Skeletal muscle satellite cell (primary cell): ENCODE measurements around the gene MINDY1.
A peak's percentile ranks its signal among the peaks of the same experiment; 100 is the strongest.

Source experiments
- H3K27me3 ChIP-seq: 2 replicates; pipeline ENCODE4 v1.7.0; 2013; ENCODE audit warnings: low read length; ENCODE audit not compliant: control insufficient read depth, insufficient read depth
- H3K36me3 ChIP-seq: 2 replicates; pipeline ENCODE4 v1.7.0; 2013; ENCODE audit warnings: mild to moderate bottlenecking, control low read depth, low read length; ENCODE audit not compliant: insufficient read depth
- H3K4me1 ChIP-seq: 2 replicates; pipeline ENCODE4 v1.7.0; 2013; ENCODE audit warnings: low read length; ENCODE audit not compliant: control insufficient read depth, insufficient read depth
- H3K4me2 ChIP-seq: 2 replicates; pipeline ENCODE4 v1.7.0; 2013; ENCODE audit warnings: mild to moderate bottlenecking, low read length
- H3K4me3 ChIP-seq: 2 replicates; pipeline ENCODE4 v1.7.0; 2013; ENCODE audit warnings: low read length
- H3K9ac ChIP-seq: 2 replicates; pipeline ENCODE4 v1.7.0; 2013; ENCODE audit warnings: mild to moderate bottlenecking, low read depth, low read length, moderate library complexity
- H3K9me3 ChIP-seq: replicated peaks from 2 replicates; pipeline ENCODE4 v1.7.0; 2013; ENCODE audit warnings: mild to moderate bottlenecking, control low read depth, low read length

MINDY1 gene

DNA sequence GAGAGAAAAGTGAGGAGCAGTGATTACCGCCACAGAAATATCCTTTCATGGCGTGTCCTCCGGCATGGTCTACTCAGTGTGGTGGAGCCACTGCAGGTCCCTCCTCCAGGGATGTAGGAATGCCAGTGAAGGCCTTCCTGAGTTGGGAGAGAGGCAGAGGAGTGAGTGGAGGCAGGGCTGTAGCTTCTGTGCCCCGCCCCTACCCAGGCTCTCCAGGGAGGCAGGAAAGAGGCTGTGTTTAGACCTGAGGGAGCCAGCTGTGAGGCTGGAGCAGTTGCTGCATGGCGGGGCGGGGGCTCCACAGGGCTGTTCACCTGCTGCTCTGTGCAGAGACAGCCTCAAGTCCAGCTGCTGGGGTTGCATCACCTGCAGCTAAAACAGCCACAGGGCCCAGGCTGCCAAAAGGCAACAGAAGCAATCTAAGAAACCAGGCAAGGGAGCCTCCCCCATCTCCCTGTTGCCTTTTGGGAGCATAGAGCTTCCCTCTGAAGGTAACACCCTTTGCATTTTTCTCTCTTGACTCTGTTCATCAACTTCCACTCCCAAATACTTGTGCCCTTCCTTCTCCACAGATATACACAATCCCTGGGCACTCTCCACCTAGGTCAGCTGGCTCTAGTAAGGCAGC, 25.4 kb downstream of the MINDY1 start:
- Histone ChIP-seq H3K9me3 (no peaks in the 10 kb centered on the region), H3K4me1 (peaks cover 44% of the 10 kb centered on the region), H3K9ac (no peak overlapping the region), H3K27me3 (no peaks in the 10 kb centered on the region), H3K4me3 (no peak overlapping the region), H3K36me3 (no peaks in the 10 kb centered on the region), H3K4me2 (no peak overlapping the region)

DNA sequence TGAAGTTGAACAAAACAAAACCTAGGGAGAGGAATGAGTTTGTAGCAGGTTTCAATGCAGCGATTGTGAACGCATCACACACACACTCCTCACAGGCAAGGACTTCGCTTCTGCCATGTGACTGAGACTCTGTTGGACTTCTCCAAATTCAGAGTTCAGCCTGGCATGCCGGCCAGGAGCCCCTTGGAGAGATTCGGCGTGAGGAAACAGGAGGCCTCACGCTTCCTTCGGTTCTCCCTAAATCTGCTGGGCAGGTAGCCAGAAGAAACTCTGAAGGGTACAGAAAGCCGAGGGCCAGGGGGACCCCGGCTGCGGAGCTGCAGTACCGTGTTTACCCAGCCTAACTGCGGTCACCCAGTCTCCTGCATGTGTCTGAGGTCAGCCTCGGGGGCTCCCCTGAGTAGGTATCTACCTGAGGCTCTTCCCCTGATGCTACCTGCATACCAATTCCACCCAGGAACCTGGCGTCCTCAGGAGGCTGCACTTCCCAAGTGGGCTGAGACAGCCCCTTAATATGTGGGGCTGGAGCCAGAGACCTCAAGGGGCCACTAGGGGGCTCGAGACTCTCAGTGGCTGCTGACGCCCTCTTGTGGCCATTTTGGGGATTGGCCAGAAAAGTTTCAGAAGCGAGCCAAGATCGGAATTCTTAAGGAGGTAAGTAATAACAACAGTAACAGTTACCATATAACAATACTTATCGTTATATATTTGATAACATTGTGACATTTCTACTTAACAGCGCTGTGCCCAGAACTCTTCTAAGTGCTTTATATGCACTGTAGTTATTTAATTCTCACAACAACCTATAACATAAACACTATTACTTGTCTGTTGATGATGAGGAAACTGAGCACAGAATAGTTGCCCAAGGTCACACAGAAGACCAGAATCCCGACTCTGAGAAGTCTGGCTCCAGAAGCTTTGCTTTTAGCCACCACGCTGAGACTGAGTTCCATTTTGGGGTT, 27.3 kb downstream of the MINDY1 start:
- H3K36me3 ChIP-seq: no peaks in the 10 kb centered on the region
- H3K4me3 ChIP-seq: no peak overlapping the region
- peaks cover 49% of the 10 kb centered on the region for H3K4me1 ChIP-seq
- no peaks in the 10 kb centered on the region for H3K27me3 ChIP-seq
- H3K4me2 ChIP-seq: peak overlapping the region; percentile 26
- H3K9ac ChIP-seq: no peak overlapping the region
- H3K9me3 ChIP-seq: no peaks in the 10 kb centered on the region

DNA sequence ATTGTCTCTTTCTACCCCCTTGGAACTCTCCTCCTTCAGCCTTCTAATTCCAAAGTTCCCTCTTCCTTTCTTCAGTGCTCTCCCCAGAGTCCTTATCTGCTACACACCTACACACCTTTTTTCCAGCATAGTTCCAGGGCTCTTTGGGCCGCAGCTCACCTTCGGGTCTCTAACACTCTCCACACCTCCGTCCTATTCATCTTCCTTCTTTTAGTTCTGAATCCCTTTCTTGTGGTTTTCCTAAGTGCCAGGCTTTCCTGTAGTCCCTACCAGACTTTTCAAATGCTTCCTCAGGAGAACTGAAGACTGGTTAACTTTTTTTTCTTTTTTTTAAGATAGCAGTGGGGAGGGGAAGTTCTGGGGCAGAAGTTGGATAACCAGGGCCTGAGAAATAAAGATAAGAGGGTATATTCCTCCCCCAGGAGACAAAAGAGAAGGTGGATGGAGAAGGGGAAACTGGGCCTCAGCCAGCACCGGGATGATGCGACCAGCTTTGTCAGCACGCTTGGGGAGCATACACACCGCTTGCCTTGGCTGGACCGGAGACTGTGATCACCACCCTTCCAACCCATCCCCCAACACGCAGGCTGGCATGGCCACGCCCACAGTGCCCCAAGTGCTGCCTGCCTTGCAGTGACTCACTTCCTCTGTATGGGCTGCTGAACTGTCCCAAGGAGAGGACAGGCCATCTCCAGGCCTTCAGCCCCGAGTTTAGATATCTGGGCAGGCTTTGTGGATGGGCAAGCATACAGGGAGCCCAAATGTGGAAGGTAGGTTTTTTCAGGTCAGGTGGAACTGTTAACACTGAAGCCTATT, 29.6 kb downstream of the MINDY1 start:
- H3K9me3 ChIP-seq: no peaks in the 10 kb centered on the region
- peak overlapping the region; percentile 42 for H3K9ac ChIP-seq
- peak overlapping the region; percentile 71 for H3K4me2 ChIP-seq
- H3K4me1 ChIP-seq: peaks cover 61% of the 10 kb centered on the region
- H3K27me3 ChIP-seq: no peaks in the 10 kb centered on the region
- H3K36me3 ChIP-seq: no peaks in the 10 kb centered on the region
- peak overlapping the region; percentile 43 for H3K4me3 ChIP-seq

DNA sequence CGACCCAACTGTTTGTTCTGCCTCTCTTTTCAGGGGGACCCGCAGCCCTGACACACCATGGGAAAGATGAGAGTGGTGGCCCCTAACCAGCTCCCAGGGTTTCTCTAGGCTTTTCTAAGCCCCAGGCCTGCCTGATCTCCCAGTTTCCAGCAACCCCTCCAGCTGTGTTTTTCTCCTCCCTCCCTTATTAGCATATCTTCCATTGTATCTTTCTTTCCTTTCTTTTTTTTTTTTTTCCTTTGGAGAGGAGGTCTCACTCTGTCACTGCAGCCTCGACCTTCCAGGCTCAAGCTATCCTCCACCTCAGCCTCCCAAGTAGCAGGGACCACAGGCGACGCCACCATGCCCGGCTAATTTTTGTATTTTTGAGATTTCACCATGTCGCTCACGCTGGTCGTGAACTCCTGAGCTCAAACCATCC, 30.3 kb downstream of the MINDY1 start:
- Histone ChIP-seq H3K9me3 (no peaks in the 10 kb centered on the region), H3K36me3 (no peaks in the 10 kb centered on the region), H3K4me2 (peak overlapping the region; percentile 71), H3K27me3 (no peaks in the 10 kb centered on the region), H3K4me3 (no peak overlapping the region), H3K9ac (no peak overlapping the region), H3K4me1 (peaks cover 61% of the 10 kb centered on the region)

DNA sequence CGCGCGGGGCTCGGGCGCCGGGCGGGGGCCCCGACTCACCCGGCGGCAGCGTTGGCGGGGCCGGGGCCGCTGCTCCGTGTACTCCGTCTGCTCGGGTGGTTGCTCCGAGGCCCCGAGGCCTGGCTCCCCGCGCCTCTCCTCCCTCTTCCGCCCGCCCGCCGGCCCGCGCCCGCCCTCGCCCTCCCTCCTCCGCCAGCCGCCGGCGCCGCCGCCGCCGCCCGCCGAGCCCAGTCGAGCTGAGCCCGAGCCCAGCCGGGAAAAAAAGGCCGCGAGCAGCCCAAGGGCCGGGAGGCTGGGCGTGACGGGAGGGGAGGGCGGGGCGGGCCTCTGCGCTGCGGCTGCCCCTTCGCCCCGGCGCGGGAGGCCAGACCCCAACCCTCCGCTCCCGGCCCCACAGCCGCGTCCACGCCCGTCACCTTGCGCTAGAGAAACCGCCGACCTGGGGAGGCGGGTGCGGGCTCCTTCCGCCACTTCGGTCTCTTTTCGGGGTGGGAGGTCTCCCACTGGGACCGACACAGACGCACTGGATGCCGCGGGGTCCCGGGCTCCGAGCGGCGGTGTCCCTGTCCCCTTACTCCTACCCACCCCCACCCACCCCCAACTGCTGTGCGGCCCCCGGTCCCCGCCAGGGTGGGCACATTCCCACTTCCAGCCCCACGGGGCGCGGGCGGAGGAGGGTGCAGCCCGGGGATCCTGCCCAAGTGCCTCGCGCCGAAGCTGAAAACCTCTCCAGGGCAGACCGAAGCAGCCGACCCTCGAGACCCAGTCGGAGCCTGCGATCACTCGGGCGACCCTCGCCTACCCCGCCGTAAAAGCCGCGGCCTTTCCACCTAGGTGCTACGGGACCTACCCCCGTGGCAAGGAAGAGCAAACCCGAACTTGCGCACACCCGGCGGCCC, 31.9 kb downstream of the MINDY1 start, which contains the start of gene CERS2:
Gene CERS2 (minus strand): TSS at position 256 of the 899 bp plus-strand sequence. CDS start 5,745 bp downstream, outside the sequence.
- Histone ChIP-seq H3K4me2 (peak within 1 kb of the TSS; percentile 96), H3K4me1 (peaks cover 67% of the 10 kb centered on the region), H3K27me3 (no peaks in the 10 kb centered on the region), H3K9ac (peak within 1 kb of the TSS; percentile 96), H3K36me3 (no peaks in the 10 kb centered on the region), H3K9me3 (no peaks in the 10 kb centered on the region), H3K4me3 (peak within 1 kb of the TSS; percentile 86)

DNA sequence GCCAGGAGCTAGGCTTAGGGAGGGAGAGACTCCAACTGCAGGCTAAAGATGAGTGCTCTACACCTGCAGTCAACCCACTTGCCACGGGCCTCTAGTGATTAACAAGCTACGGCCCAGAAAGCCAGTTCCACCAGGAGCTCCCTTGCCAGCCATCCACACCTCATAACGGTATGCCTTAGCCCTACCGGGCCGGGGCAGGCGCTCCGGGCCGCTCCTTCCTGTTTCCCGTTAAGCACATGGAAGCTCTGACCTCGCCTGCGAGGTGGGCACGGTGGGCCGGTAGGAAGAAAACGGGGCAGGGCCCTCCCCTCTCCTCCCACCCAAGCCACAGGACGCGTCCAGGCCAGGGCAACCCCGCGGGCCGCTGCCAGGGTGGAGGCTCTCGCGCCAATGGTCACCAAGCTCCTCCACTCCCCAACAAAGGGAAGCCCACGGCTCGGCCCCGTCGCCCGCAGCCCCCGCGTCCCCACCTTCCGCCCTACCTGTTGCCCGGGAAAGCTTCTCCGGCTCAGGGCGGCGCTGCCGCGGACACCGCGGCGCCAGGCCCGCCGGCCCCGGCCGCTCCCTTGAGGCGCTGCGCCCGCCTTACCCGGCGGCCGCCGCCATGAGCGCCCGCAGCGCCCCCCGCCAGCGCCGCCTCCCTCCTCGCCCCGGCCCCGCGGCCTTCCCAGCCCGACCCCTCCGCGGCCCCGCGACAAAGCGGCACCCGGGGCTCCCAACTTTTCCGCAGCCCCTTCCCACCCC, 32.7 kb downstream of the MINDY1 start:
- Histone ChIP-seq H3K9ac (peak overlapping the region; percentile 96), H3K27me3 (no peaks in the 10 kb centered on the region), H3K4me1 (peaks cover 59% of the 10 kb centered on the region)

DNA sequence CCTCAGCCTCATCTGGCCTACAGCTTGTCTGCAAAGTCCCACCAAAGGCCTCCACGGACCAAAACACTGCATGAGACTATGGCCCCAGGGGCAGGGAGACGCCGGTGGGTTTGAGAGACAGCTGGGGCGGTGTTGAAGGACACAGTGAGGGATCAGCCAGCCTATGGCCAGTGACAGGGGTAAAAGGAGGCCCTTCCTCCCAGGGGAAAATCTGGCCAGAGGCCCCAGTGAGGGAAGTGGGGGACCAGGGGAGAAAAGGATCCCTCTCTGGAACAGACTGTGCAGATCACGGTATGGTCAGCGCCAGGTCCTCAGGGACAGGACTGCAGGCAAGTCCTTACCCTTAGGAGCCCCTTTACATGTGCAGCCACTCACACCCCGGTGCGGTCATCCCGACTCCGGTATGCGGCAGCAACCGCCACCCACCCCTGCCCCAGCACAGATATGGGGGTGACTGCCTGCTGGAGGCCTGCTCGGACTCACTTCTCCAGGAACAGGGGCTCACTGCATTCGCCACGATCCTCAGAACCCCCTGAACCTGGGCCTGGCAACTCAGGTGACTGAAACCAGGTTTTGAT, 33.4 kb downstream of the MINDY1 start:
- peaks cover 7% of the 10 kb centered on the region for H3K36me3 ChIP-seq
- H3K9ac ChIP-seq: peak overlapping the region; percentile 96
- H3K4me1 ChIP-seq: peaks cover 55% of the 10 kb centered on the region
- no peaks in the 10 kb centered on the region for H3K9me3 ChIP-seq
- peak overlapping the region; percentile 96 for H3K4me2 ChIP-seq
- no peaks in the 10 kb centered on the region for H3K27me3 ChIP-seq
- peak overlapping the region; percentile 86 for H3K4me3 ChIP-seq

More for the DNA sequence above, 32.7 kb downstream of the MINDY1 start:
- Histone ChIP-seq H3K9me3 (no peaks in the 10 kb centered on the region), H3K4me2 (peak overlapping the region; percentile 96), H3K36me3 (peaks cover under 1% of the 10 kb centered on the region), H3K4me3 (peak overlapping the region; percentile 86)

DNA sequence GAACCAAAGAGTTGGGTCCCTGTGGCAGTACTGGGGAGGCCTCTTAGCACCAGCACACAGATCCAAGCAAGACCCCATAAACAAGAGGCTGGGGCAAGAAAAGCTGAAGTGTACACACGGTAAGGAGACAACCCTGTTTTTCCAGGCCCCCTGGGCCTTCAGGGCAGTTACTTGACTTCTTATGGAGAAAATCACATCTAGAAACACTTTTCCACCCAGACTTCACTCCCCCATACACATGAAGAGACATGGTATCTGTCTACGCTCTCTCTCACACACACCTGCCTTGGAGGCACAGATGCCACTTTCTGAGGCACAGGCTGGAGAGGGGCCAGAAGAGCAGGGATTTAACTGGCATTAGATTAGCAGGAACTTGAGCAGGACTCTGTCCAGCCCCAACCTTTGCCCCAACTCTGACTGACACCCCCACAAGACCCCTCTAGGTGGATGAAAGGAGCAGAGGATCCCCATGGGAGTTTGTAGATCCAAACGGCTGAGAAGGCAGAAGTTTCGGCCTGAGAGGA, 34.2 kb downstream of the MINDY1 start:
- Histone ChIP-seq H3K4me2 (peak overlapping the region; percentile 96), H3K4me1 (peaks cover 46% of the 10 kb centered on the region), H3K36me3 (peaks cover 16% of the 10 kb centered on the region), H3K9ac (peak overlapping the region; percentile 96), H3K4me3 (peak overlapping the region; percentile 86), H3K27me3 (no peaks in the 10 kb centered on the region), H3K9me3 (no peaks in the 10 kb centered on the region)

DNA sequence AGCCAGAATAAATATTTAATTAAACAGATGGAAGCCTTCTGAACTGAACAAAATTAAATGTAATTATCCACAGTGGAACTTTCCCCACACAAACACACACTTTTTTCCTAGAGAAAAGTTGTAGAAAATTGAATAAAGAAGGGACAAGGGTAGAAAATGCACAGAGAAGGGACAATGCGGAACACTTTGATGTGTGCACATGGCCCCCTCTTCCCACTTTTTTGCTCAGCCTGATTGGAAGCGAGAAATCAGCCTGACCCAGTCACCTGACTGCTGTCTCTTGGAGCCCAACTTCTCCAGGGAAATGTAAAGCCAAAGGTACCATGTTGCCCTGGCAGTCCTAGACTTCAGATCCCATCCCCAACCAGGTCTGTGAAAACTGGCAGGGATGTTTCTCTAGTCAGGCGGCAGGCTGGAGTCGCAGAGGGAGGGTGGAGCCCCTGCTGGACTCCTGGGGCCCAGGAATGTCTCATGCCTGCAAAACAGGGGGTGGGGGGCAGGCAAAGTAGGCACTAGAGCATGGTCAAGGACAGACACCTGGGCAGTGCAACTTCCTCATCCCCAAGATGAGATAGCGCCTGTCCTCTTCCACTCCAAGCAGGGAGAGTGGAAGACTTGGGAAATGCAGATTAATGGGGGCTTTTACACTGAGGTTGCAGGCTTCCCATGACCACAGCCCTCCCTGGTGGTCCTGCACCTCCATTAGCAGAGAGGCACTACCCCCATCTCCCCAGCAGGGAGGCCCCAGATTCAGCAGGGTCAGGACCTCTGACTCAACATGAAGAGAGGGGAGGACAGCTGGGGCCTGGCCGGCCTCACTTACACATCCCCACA, 34.9 kb downstream of the MINDY1 start:
- H3K4me3 ChIP-seq: peak overlapping the region; percentile 86
- H3K4me2 ChIP-seq: peak overlapping the region; percentile 96
- H3K4me1 ChIP-seq: peaks cover 39% of the 10 kb centered on the region
- no peaks in the 10 kb centered on the region for H3K9me3 ChIP-seq
- no peaks in the 10 kb centered on the region for H3K27me3 ChIP-seq
- H3K9ac ChIP-seq: peak overlapping the region; percentile 96
- H3K36me3 ChIP-seq: peaks cover 22% of the 10 kb centered on the region
